Measurements from ENCODE around the gene CRYBG2.

DNA sequence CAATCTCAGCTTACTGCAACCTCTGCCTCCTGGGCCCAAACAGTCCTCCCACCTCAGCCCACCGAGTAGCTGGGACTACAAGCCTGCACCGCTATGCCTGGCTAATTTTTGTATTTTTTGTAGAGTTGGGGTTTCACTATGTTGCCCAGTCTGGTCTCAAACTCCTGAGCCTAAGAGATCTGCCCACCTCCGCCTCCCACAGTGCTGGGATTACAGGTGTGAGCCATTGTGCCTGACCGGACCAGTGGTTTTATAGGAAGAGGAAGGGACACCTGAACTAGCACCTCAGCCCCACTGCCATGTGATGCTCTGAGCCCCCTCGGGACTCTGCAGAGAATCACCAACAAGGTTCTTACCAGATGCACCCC lies 4.1 kb downstream of the CRYBG2 start:
- TF ChIP-seq, protein P1, sequence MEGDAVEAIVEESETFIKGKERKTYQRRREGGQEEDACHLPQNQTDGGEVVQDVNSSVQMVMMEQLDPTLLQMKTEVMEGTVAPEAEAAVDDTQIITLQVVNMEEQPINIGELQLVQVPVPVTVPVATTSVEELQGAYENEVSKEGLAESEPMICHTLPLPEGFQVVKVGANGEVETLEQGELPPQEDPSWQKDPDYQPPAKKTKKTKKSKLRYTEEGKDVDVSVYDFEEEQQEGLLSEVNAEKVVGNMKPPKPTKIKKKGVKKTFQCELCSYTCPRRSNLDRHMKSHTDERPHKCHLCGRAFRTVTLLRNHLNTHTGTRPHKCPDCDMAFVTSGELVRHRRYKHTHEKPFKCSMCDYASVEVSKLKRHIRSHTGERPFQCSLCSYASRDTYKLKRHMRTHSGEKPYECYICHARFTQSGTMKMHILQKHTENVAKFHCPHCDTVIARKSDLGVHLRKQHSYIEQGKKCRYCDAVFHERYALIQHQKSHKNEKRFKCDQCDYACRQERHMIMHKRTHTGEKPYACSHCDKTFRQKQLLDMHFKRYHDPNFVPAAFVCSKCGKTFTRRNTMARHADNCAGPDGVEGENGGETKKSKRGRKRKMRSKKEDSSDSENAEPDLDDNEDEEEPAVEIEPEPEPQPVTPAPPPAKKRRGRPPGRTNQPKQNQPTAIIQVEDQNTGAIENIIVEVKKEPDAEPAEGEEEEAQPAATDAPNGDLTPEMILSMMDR (IDR thresholded peaks at IDR 0.05; ENCODE audit: borderline replicate concordance, extremely low read depth, low read length, poor library complexity, severe bottlenecking): no peak
- TF ChIP-seq EZH2 (IDR thresholded peaks at IDR 0.05; ENCODE audit: borderline replicate concordance, low read depth, low read length, severe bottlenecking): no peak
